ENCODE data around the gene PPM1E. TPM values are rescaled to one million over a fixed set of nuclear protein-coding genes. Genes with fewer than 3 reads are reported as not detected.

PPM1E gene
- total RNA-seq, 4 donors from 2014 or later: 0.14 TPM; not detected in 3

GRCh38 chr17:58884161-58884560 lies 128.5 kb downstream of the PPM1E start:
- Histone ChIP-seq H3K36me3 (no peaks in the 10 kb centered on the region), H3K4me3 (no peak overlapping the region)
- in situ Hi-C loops (cut with MboI; ENCODE audit: low pct_ligation_motif_present in 1 of 4, low pct_unique_long_range_greater_than_20kb in 1 of 4, low sequenced_read_pairs in 3 of 4): no loop called here

GRCh38 chr17:58886514-58886913 lies 130.9 kb downstream of the PPM1E start:
- Histone ChIP-seq H3K9me3 (no peaks in the 10 kb centered on the region), H3K36me3 (no peaks in the 10 kb centered on the region), H3K27ac (no peak overlapping the region), H3K4me1 (no peaks in the 10 kb centered on the region), H3K27me3 (peaks cover 5% of the 10 kb centered on the region), H3K4me3 (no peak overlapping the region)
- in situ Hi-C loops (cut with MboI; ENCODE audit: low pct_ligation_motif_present in 1 of 4, low pct_unique_long_range_greater_than_20kb in 1 of 4, low sequenced_read_pairs in 3 of 4) (no loop called here), intact Hi-C loops (cut with DNase I; ENCODE audit: low total_unique reads) (no loop called here)
- DNase-seq: no peak
- TF ChIP-seq POLR2A (IDR thresholded peaks at IDR 0.05): no peak
- TF ChIP-seq EP300 (IDR thresholded peaks at IDR 0.05; ENCODE audit: low read depth): no peak
- no peak for TF ChIP-seq POLR2AphosphoS5 (IDR thresholded peaks at IDR 0.05)
- WGBS, 2 donors (ENCODE audit: low coverage in 1 of 2): 91% methylated on average over 1 of the region's 1 CpG; no CpG with 5 or more reads in 1 of the 2 donors

More at GRCh38 chr17:58884161-58884560, 128.5 kb downstream of the PPM1E start:
- TF ChIP-seq POLR2A (IDR thresholded peaks at IDR 0.05) (no peak), CTCF (IDR thresholded peaks at IDR 0.05) (no peak), EP300 (IDR thresholded peaks at IDR 0.05; ENCODE audit: low read depth) (no peak), POLR2AphosphoS5 (IDR thresholded peaks at IDR 0.05) (no peak)
- Histone ChIP-seq H3K27ac (no peak overlapping the region), H3K9me3 (no peaks in the 10 kb centered on the region), H3K27me3 (peaks cover 5% of the 10 kb centered on the region), H3K4me1 (no peaks in the 10 kb centered on the region)
- 67 to 71% methylated on average over 1 of the region's 1 CpG for WGBS, 2 donors (ENCODE audit: low coverage in 1 of 2)
- no peak for DNase-seq
- intact Hi-C loops (cut with DNase I; ENCODE audit: low total_unique reads): no loop called here

- Histone ChIP-seq H3K4me1 (no peaks in the 10 kb centered on the region), H3K27me3 (peaks cover 5% of the 10 kb centered on the region), H3K36me3 (no peaks in the 10 kb centered on the region), H3K4me3 (no peak overlapping the region), H3K27ac (no peak overlapping the region), H3K9me3 (no peaks in the 10 kb centered on the region)
- TF ChIP-seq CTCF (IDR thresholded peaks at IDR 0.05) (no peak), POLR2AphosphoS5 (IDR thresholded peaks at IDR 0.05) (no peak), POLR2A (IDR thresholded peaks at IDR 0.05) (no peak), EP300 (IDR thresholded peaks at IDR 0.05; ENCODE audit: low read depth) (no peak)
- no peak for DNase-seq
- 89 to 93% methylated on average over 3 of the region's 3 CpGs for WGBS, 2 donors (ENCODE audit: low coverage in 1 of 2)
- in situ Hi-C loops (cut with MboI; ENCODE audit: low pct_ligation_motif_present in 1 of 4, low pct_unique_long_range_greater_than_20kb in 1 of 4, low sequenced_read_pairs in 3 of 4) (no loop called here), intact Hi-C loops (cut with DNase I; ENCODE audit: low total_unique reads) (no loop called here)
These were observed 134.3 kb downstream of the PPM1E start for GRCh38 chr17:58889928-58890327.

- in situ Hi-C loops (cut with MboI; ENCODE audit: low pct_ligation_motif_present in 1 of 4, low pct_unique_long_range_greater_than_20kb in 1 of 4, low sequenced_read_pairs in 3 of 4) (no loop called here), intact Hi-C loops (cut with DNase I; ENCODE audit: low total_unique reads) (no loop called here)
- TF ChIP-seq EP300 (IDR thresholded peaks at IDR 0.05; ENCODE audit: low read depth) (no peak), POLR2AphosphoS5 (IDR thresholded peaks at IDR 0.05) (no peak), POLR2A (IDR thresholded peaks at IDR 0.05) (no peak)
- H3K36me3 ChIP-seq: no peaks in the 10 kb centered on the region
- H3K4me1 ChIP-seq: no peaks in the 10 kb centered on the region
- DNase-seq: no peak
- no peaks in the 10 kb centered on the region for H3K9me3 ChIP-seq
- WGBS, 2 donors (ENCODE audit: low coverage in 1 of 2): 79 to 90% methylated on average over 3 to 5 of the region's 5 CpGs
- H3K27me3 ChIP-seq: no peaks in the 10 kb centered on the region
- H3K27ac ChIP-seq: no peak overlapping the region
- H3K4me3 ChIP-seq: no peak overlapping the region
These were observed 143.5 kb downstream of the PPM1E start for GRCh38 chr17:58899191-58899590.

GRCh38 chr17:58902322-58902721 lies 146.7 kb downstream of the PPM1E start:
- peaks cover 0 to 7% of the 10 kb centered on the region in 2 donors for H3K9me3 ChIP-seq
- intact Hi-C loops (cut with DNase I; ENCODE audit: low total_unique reads): no loop called here
- WGBS, 2 donors (ENCODE audit: low coverage in 1 of 2): 68 to 72% methylated on average over 1 of the region's 1 CpG
- H3K4me1 ChIP-seq: no peaks in the 10 kb centered on the region
- in situ Hi-C loops (cut with MboI; ENCODE audit: low pct_ligation_motif_present in 1 of 4, low pct_unique_long_range_greater_than_20kb in 1 of 4, low sequenced_read_pairs in 3 of 4): no loop called here
- H3K36me3 ChIP-seq: no peaks in the 10 kb centered on the region
- no peaks in the 10 kb centered on the region for H3K27me3 ChIP-seq
- DNase-seq: no peak
- no peak overlapping the region for H3K27ac ChIP-seq
- H3K4me3 ChIP-seq: no peak overlapping the region
- TF ChIP-seq EP300 (IDR thresholded peaks at IDR 0.05; ENCODE audit: low read depth) (no peak), CTCF (IDR thresholded peaks at IDR 0.05) (no peak), POLR2AphosphoS5 (IDR thresholded peaks at IDR 0.05) (no peak), POLR2A (IDR thresholded peaks at IDR 0.05) (no peak)

Measured in transverse colon (tissue), 4 donors.